Adipocyte (in vitro differentiated cells): ENCODE results near the gene COL11A2.
"Not testable (repeated sequence)": the region's sequence is repeated elsewhere in the genome, so short reads cannot be mapped to it uniquely, and the experiment has no call there.

Source experiments
- DNase-seq: peaks from one replicate; pipeline ENCODE4 v3.0.0-alpha.2; 2015; ENCODE audit warnings: low read depth
- H3K27me3 ChIP-seq: replicated peaks from 2 replicates; pipeline ENCODE4 v1.7.0; 2013; ENCODE audit warnings: mild to moderate bottlenecking, low read length, moderate library complexity; ENCODE audit not compliant: control insufficient read depth, insufficient read depth
- H3K36me3 ChIP-seq: 2 replicates; pipeline ENCODE4 v1.7.0; 2013; ENCODE audit warnings: low read length, mild to moderate bottlenecking, moderate library complexity; ENCODE audit not compliant: control insufficient read depth, insufficient read depth, severe bottlenecking
- H3K4me1 ChIP-seq: 2 replicates; pipeline ENCODE4 v1.7.0; 2013; ENCODE audit warnings: mild to moderate bottlenecking, low read length, moderate library complexity; ENCODE audit not compliant: control insufficient read depth, insufficient read depth
- H3K4me3 ChIP-seq: 2 replicates; pipeline ENCODE4 v1.7.0; 2013; ENCODE audit warnings: mild to moderate bottlenecking, low read length, moderate library complexity
- H3K9ac ChIP-seq: 2 replicates; pipeline ENCODE4 v1.7.0; 2013; ENCODE audit warnings: mild to moderate bottlenecking, low read length, moderate library complexity
- H3K9me3 ChIP-seq: 2 replicates; pipeline ENCODE4 v1.7.0; 2013; ENCODE audit warnings: mild to moderate bottlenecking, low read length, moderate library complexity; ENCODE audit not compliant: control insufficient read depth

COL11A2 gene

DNA sequence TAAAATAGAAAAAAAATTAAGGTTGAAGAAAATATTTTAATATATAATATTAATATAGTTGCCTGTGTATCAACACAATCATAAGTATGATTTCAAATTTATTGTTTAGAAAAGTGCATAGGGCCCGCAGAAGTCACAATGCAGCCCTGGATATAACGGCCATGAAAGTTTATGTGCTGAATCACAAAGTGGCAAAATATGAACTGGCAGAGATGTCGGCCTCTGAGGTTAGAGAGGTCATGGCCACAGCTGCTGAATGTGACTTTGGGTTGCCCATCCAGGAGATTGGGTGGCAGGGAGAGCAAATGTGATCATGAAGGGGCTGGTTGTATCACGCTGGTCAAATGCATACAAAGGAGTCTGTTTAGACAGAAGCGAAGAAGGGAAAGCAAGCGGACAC, 35.7 kb downstream of the COL11A2 start:
- DNase-seq = no peak
- H3K9ac ChIP-seq = no peak overlapping the region

GRCh38 chr6:33154349-33154748, 37.9 kb downstream of the COL11A2 start:
- Histone ChIP-seq H3K4me3 (no peak overlapping the region), H3K9me3 (peaks cover 6% of the 10 kb centered on the region), H3K4me1 (no peaks in the 10 kb centered on the region), H3K36me3 (no peaks in the 10 kb centered on the region), H3K27me3 (peaks cover 9% of the 10 kb centered on the region), H3K9ac (no peak overlapping the region)
- DNase-seq = no peak

More for the DNA sequence above, 35.7 kb downstream of the COL11A2 start:
- Histone ChIP-seq H3K27me3 (peaks cover 9% of the 10 kb centered on the region), H3K9me3 (peaks cover 4% of the 10 kb centered on the region), H3K4me3 (no peak overlapping the region), H3K36me3 (no peaks in the 10 kb centered on the region), H3K4me1 (peaks cover 6% of the 10 kb centered on the region)

- DNase-seq = no peak
- peaks cover 14% of the 10 kb centered on the region for H3K27me3 ChIP-seq
- no peaks in the 10 kb centered on the region for H3K36me3 ChIP-seq
- H3K9me3 ChIP-seq = peaks cover 6% of the 10 kb centered on the region
- peaks cover 9% of the 10 kb centered on the region for H3K4me1 ChIP-seq
- H3K4me3 ChIP-seq = no peak overlapping the region
- H3K9ac ChIP-seq = no peak overlapping the region
Measured at GRCh38 chr6:33151050-33151449, 41.2 kb downstream of the COL11A2 start.

DNA sequence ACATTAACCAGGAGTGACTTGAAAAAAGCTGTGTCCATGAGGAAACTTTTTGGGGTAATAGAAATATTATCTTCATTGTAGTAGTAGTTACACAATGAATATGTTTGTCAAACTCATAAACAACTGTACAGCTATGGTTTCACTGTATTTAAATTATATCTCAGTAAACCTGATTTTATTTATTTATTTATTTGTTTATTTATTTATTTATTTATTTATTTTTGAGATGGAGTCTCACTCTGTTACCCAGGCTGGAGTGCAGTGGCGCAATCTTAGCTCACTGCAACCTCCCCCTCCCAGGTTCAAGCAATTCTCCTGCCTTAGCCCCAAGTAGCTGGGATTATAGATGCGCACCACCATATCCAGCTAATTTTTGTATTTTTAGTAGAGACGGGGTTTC, 41.7 kb downstream of the COL11A2 start:
- H3K4me1 ChIP-seq, H3K36me3 ChIP-seq, H3K4me3 ChIP-seq, DNase-seq, H3K9ac ChIP-seq, H3K9me3 ChIP-seq: not testable (repeated sequence)
- peaks cover 14% of the 10 kb centered on the region for H3K27me3 ChIP-seq

GRCh38 chr6:33147807-33148666, 44.2 kb downstream of the COL11A2 start:
- Histone ChIP-seq H3K27me3 (peaks cover 5% of the 10 kb centered on the region), H3K36me3 (no peaks in the 10 kb centered on the region), H3K4me1 (peaks cover 13% of the 10 kb centered on the region), H3K9me3 (peaks cover 6% of the 10 kb centered on the region), H3K4me3 (no peak overlapping the region), H3K9ac (no peak overlapping the region)
- peak; percentile 87 for DNase-seq

DNA sequence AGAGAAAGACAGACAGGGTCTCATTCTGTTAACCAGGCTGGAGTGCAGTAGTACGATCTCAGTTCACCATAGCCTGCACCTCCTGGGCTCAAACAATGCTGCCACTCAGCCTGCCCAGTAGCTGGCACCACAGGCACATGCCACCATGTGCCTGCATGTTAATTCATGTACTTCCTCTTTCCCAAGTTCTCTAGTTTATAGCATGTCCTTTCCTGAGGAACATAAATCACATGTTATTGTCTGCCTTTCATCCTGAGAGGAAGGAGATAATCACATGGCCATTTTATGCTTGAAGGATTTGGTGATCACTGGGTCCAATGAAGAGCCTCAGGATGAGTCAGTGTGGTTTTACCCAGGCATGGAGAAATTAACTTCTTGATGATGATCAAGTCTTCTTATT, 47.9 kb downstream of the COL11A2 start:
- Histone ChIP-seq H3K4me3 (no peak overlapping the region), H3K9ac (no peak overlapping the region), H3K27me3 (peaks cover 5% of the 10 kb centered on the region), H3K36me3 (no peaks in the 10 kb centered on the region), H3K9me3 (no peaks in the 10 kb centered on the region), H3K4me1 (peaks cover 13% of the 10 kb centered on the region)
- DNase-seq = no peak

DNA sequence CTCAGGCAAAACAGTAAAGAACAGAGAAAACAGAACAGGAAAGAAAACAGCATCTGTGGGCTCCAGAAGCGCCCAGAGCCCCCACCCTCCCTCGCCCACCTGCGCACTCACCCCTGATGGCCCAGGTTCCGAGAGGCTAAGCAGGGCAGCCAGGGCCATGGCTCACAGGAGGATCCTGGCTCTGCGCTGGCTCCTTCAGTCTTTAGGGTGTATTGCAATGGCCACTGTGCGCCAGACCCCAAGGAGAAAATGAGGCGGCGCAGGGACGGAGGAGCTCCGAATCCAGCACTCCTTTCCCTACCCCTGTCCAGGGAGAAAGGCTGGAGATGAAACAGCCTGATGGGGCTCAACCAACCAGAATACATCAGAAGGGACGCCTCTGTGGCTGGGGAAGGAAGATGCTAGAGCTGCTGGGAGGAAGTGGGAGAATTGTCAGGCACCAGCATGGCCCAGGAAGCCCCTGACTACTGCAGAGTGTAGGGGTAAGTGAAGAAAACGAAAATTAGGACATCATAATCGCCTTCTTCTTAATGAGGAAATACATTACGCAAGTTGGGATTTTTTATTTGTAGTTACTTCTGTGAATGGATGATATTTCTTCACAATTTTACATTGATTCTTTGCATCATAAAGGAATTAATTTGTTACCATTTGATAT, 49.0 kb downstream of the COL11A2 start:
- no peak for DNase-seq
- Histone ChIP-seq H3K4me1 (peaks cover 12% of the 10 kb centered on the region), H3K36me3 (no peaks in the 10 kb centered on the region), H3K27me3 (no peaks in the 10 kb centered on the region), H3K4me3 (no peak overlapping the region), H3K9me3 (no peaks in the 10 kb centered on the region), H3K9ac (no peak overlapping the region)

- no peak overlapping the region for H3K4me3 ChIP-seq
- no peak for DNase-seq
- no peaks in the 10 kb centered on the region for H3K9me3 ChIP-seq
- H3K9ac ChIP-seq = no peak overlapping the region
- H3K4me1 ChIP-seq = peaks cover 5% of the 10 kb centered on the region
- no peaks in the 10 kb centered on the region for H3K27me3 ChIP-seq
- no peaks in the 10 kb centered on the region for H3K36me3 ChIP-seq
Measured at GRCh38 chr6:33142501-33143070, 49.7 kb downstream of the COL11A2 start.

GRCh38 chr6:33140556-33140955, 51.7 kb downstream of the COL11A2 start:
- DNase-seq = no peak
- Histone ChIP-seq H3K9me3 (no peaks in the 10 kb centered on the region), H3K9ac (no peak overlapping the region), H3K4me3 (no peak overlapping the region), H3K27me3 (no peaks in the 10 kb centered on the region), H3K4me1 (peaks cover 4% of the 10 kb centered on the region), H3K36me3 (no peaks in the 10 kb centered on the region)

- H3K36me3 ChIP-seq = no peaks in the 10 kb centered on the region
- no peaks in the 10 kb centered on the region for H3K9me3 ChIP-seq
- H3K4me3 ChIP-seq = no peak overlapping the region
- H3K4me1 ChIP-seq = peaks cover 4% of the 10 kb centered on the region
- DNase-seq = no peak
- no peaks in the 10 kb centered on the region for H3K27me3 ChIP-seq
- H3K9ac ChIP-seq = no peak overlapping the region
Measured at GRCh38 chr6:33139596-33140206, 52.6 kb downstream of the COL11A2 start.

GRCh38 chr6:33136310-33136900, 55.9 kb downstream of the COL11A2 start:
- Histone ChIP-seq H3K9me3 (no peaks in the 10 kb centered on the region), H3K27me3 (no peaks in the 10 kb centered on the region), H3K9ac (no peak overlapping the region), H3K4me3 (no peak overlapping the region), H3K36me3 (no peaks in the 10 kb centered on the region), H3K4me1 (peaks cover 12% of the 10 kb centered on the region)
- DNase-seq = no peak
